ENCODE measurements around the gene CUX1.

- no peak for TF ChIP-seq YY1 (IDR thresholded peaks at IDR 0.05; ENCODE audit: insufficient read depth, insufficient read length)
- no peak for TF ChIP-seq ZNF274 (IDR thresholded peaks at IDR 0.05; ENCODE audit: low read depth, low read length)
These were observed 13.1 kb upstream of the CUX1 start for GRCh38 chr7:101804088-101804963.

Data from NT2/D1 (cell line).